Skin of body (tissue), 2 donors: ENCODE measurements around the gene ABCC1. TPM values are rescaled to one million over a fixed set of nuclear protein-coding genes. Genes with fewer than 3 reads are reported as not detected.

Experiments
- DNase-seq: peaks from one replicate; lab custom pipeline; 2025; lab: John Stamatoyannopoulos, UW
- total RNA-seq: library from RNA; depleted of rRNA; stranded (reverse); fragments of >200 nt; gene quantifications from one replicate; pipeline ENCODE4 v1.2.3, GENCODE V29; 2014

ABCC1 gene
- total RNA-seq, 1 donor from 2014 or later = 20.4 TPM

DNA sequence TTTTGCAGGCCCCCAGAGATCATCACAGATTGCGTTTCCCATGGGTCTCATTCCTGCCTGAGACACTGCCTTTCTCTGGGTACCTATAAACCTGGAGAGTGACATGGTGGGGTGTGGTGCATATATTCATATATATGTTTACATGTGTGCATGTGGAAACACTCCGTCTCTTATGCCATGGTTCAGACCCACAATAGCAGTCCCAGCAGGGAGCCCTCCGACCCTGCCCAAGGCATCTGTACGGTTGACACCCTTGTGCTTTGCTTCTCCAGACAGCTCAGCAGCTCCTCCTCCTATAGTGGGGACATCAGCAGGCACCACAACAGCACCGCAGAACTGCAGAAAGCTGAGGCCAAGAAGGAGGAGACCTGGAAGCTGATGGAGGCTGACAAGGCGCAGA is 157.1 kb downstream of the ABCC1 start:
- no peak for DNase-seq

DNA sequence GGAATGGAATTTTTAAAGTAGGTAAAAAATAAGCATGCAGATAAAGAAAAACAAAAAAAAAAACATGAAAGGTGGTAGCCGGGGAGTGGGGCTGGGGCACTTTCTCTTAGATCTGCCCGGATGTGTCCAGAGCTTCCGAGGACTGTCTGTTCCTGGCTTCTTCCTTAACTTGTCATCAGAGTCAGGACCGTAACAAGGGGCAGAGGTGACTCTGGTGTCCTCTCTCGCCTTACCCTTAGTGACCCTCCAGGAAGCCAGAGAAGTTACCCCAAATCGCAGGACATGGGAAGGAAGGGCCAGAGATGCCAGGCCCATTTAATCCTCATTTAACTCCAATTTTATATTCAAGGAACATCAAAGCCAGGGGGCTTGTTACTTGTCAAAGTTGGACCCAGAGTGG is 158.4 kb downstream of the ABCC1 start:
- DNase-seq = no peak

DNA sequence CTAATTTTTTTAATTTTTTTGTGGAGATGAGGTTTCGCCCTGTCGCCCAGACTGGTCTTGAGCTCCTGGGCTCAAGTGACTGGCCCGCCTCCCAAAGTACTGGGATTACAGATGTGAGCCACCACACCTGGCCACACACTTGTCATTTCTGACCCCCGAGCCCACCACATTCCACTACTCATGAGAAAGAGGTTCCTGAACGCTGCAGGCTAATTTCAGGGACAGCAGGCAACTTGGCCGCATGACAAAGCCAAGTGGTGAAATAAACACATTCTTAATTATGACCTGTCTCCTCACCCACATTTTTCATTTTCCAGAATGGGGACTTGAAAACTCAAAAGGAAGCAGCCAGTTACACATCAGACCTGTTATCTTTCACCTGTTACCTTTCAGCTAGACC is 159.3 kb downstream of the ABCC1 start:
- no peak for DNase-seq

DNA sequence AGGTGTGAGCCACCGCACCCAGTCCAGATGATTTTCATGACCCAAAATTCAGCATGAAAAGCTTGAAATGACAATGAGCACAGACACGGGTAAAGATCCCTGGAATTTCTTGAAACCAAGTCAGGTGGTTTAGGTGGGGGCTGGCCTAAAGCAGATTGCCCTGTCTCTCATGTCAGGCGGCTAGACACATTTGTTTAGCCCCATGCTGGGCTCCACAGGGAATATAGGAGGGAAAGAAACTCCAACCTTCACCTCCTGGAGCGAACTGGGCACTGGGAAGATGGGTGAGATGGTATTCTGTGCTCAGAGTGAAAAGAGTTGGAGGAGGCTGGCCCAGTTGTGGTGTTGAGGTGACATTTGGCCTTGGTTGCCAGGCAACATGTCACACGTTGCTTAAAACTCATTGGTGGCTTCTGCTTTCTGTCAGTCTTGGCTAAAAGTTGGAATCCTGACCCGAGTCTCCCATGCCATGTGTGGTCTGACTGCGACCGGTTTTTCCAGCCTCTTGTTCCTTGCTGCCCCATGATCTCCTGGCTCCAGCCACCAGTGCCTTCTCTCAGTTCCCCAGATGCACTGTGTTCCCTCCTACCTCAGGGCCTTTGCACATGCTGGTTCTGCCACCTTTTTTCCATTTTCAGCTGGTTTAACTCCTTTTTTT is 160.2 kb downstream of the ABCC1 start:
- DNase-seq = no peak

DNA sequence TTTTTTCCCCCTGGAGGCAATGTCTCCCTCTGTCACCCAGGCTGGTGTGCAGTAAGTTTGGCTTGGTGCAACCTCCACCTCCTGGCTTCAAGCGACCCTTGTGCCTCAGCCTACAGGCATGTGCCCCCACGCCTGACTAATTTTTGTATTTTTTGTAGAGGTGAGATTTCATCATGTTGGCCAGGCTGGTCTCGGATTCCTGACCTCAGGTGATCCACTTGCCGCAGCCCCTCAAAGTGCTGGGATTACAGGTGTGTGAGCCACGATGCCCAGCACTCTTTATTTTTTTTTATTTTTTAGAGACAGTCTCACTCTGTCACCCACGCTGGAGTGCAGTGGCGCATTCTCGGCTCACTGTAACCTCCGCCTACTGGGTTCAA is 160.7 kb downstream of the ABCC1 start:
- DNase-seq = no peak

DNA sequence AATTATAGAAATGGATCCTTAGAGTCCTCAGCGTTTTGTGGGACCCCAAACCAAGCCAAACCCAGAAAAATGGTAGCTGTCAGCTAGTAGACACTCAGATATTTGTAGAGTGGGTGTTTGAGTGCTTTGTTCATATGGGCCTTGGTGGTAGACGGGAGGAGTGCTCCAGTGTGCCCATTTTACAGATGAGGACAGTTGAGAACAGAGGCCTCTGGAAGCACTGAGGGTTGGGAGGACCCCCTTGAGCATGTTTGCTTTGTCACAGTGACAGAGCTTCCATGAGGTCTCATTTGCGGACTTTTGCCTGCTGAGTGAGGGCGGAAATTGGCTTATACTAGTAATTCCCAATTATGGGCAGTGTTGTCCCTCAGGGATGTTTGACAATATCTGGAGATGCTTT is 162.2 kb downstream of the ABCC1 start:
- no peak for DNase-seq

DNA sequence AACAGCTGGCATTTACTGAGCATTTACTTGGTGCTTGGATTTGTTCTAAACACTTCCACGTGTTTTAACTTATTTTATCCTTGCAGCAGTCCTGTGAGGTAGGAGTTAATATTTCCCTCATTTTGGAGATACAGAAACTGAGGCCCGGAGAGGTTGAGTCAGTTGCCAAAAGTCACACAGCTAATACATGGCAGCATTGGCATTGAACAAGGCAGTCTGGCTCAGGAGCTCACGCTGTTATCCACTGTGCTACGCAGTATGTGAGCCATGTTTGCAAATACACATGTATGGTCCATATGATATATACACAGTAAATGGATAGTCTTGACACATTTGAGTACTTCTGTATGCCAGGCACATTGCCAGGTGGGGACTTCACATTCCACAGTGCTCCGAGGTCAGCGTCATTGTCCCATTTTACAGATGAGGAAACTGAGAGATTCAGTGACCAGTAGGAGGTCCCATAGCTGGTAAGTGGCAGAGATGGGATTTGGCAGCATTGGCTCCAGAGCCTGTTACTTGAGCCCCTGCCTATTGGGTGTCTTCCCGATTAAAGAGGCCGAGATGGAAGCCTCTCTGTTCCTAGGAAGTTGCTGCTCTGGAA is 163.1 kb downstream of the ABCC1 start:
- no peak for DNase-seq

DNA sequence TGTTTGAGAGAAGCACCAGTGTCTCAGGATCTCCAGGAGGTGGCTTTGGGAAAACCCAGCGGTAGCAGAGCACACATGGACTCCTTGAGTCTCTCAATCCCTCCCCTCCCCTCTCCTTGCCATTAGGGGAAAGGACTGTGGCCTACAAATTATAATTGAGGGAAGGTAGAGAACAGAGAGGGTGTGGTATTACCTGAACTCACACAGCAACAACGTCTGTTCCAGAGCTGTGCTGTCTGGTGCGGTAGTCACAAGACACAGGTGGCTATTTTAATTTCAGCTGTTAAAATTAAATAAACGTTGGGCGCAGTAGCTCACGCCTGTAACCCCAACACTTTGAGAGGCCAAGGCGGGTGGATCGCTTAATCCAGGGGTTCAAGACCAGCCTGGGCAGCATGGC is 163.7 kb downstream of the ABCC1 start:
- no peak for DNase-seq

DNA sequence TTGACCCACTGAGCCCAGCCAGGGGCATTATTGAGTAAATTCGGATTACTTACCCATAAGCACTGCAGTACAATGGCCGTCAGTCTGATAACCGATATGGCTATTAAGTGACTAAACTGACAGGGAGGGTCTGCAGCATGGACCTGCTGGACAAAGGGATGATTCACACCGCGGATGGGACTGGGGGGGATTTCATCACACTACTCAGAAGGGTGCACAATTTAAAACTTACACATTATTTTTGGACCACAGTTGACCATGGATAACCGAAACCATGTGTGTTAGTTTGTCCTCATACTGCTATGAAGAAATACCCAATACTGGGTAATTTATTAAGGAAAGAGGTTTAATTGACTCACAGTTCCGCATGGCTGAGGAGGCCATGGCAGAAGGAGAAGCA is 167.4 kb downstream of the ABCC1 start:
- no peak for DNase-seq

DNA sequence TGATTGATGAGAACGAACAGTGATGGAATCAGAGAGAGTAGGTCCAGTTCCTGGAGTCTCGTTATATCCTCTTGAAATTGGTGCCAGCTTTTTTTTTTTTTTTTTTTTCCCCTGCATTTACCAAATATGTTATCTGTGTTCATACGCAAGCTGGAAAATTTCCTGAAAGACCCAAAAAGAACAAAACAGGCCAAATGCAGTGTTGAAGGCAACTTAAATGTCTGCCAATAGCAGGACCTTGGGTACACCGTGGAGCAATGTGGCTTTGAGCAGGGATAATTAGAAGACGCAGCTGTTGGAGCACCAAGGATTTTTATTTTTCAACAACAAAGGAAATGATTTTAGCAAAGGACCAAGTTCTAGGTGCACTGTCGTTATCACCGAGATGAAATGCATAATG is 168.9 kb downstream of the ABCC1 start:
- DNase-seq = no peak

DNA sequence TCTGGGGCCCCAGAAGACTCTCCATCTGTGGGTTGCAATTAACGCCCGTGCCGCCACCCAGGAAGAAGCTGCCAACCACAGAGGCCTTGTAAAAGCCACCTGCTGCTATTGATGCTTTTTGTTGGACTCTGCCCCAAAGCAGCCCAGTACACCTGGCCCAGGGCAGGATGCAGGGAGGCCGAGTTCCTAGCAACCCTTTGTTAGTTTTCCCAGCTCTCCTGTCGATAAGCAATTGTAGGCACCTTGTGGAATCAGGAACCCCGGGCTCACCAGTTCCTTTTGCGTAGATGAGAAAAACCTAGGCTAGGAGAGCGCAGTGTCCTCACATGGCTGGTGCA is 170.6 kb downstream of the ABCC1 start:
- no peak for DNase-seq

DNA sequence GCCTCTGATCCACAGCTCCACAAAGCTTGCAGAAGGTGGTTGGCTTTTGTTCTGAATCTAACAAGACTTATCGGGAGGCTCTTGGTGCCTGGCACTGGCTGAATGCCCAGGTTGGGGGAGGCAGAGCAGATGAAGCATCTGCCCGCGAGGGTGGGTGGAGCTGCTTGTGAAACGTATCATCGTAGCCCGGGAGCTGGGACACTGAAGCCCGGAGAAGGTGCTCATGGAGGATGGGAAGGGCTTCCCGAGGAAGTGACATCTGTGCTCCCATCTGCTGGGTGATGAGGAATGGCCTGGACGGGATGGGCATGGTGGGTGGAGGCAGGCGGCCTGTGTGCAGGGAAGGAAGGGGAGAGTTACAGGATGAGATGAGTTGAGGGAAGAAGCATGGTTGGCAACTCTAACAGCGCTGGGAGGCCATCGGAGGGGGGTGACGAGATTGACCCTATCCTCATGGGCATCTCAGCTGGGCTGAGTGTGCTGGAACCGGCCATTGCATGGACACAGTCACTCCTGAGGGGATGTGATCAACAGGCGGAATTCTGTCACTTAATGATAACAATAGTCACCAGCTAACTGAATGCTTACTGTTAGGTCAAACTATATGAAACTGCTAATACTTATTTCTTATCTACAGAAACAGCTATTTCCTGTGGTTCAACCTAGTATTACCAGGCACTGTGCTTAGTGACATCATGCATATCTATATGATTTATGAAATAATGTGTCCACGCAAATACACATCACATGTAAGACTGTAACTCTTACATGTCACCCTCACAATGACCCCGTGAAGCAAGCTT is 171.2 kb downstream of the ABCC1 start:
- DNase-seq = no peak

DNA sequence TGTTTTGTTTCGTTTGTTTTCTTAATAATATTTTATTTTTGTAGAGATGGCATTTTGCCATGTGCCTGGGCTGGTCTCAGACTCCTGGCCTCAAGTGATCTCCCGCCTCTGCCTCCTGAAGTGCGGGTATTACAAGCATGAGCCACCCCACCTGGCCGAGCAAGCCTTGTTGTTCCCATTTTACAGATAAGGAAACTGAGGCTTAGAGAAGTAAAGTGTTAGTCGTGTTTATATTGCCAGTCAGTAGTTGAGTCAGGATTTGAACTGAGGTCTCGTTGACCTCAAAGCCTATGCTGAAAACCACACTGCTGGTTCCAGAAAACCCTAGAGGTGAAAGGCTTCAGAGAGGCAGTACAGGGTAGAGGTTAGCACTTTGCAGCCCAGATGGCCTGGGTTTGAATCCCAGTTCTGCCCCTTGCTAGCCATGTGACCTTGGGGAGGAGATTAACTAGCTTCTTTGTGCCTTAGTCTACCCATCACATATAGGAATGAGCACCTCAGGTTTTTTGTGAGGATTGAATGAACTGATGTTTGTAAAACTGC is 171.8 kb downstream of the ABCC1 start:
- no peak for DNase-seq

DNA sequence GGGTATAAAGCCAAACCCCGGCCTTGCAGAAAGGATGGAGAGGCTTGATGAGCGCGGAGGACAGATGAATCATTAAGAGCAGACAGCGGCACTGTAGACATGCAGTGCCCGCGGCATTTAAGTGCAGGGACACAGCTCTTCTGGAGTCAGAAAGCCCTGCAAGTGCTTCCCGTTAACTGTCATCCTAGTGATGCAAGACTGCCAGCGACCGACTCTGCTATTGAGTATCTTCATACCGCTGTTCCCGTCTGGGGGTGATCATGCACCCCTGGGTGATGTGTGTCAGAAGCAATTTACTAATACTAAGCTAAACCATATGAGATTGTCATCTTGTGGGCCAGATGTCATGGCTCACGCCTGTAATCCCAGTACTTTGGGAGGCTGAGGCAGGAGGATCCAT is 172.8 kb downstream of the ABCC1 start:
- no peak for DNase-seq

DNA sequence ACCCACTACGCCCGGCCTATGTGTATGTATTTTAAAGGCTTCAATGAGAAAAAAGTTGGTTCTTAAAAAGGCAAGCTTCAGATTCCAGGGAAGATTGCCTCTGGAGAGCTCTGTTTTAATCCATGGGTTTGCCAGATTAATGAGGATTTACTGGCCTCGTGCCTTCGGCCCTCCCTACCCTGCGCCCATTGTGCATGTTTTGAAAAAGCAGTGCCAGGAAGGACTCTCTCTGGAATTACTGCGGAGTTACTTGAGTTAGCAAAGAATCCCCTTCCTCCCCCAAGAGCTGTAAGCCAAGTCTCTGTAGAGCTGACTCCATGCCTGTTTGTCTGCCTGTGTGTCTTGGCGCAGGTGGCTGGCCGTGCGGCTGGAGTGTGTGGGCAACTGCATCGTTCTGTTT is 175.0 kb downstream of the ABCC1 start:
- no peak for DNase-seq

DNA sequence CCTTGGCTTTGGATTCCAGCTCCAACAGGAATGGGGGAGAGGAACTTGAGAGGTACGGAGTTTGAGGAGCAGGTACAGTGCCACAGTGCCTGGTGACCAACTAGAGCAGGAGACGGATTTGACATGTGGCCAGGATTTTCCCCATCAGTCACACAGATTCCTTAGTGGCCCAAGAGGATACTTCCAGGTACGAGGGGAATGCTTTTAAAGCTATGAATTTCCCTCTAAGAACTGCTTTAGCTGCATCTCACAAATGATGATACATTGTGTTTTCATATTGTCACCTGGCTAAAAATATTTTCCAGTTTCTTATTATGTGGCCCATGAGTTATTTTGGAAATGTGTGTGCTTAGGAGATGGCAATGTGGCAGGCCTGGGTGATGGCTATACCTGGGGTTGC is 175.6 kb downstream of the ABCC1 start:
- DNase-seq = no peak

DNA sequence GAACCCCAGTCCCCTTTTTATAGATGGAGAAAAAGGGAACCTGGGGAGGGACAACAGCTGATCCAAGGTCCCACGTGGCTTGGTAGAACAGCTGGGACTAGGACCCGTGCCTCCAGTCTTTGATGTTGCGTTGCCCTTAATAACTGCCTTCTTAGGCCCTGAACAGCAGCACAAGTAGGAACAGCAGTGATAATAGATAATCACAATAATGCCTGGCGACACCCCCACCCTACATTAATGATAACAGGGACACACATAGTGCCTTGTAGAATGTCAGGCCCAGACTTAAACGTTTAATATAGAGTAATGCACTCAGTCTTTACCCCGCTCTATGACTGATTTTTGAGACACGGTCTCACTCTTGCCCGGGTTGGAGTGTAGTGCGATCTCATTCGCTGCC is 177.5 kb downstream of the ABCC1 start:
- DNase-seq = no peak

DNA sequence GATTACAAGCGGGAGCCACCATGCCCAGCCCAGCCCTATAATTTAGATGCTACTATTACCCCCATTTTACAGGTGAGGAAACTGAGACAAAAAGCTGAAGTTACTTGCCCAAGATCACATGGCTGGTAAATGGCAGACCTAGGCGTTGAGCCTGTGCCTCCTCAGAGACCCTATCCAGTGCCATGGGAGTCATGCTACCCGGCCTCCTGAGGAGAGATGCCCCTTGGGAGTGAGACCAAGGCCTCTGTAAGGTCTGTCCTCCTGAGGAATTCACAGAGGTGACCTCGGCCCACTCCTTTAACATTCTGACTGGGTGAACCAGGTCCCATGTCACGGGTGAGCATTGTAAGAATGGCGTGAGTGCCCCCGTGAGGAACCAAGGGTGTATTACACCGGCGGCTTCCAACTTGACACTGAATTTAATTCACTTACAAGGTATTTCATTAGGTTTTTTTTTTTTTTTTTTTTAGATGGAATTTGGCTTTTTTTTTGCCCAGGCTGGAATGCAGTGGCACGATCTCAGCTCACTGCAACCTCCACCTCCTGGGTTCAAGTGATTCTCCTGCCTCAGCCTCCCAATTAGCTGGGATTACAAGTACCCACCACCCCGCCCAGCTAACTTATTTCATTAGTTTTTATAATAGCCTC is 178.2 kb downstream of the ABCC1 start:
- peak; percentile 31 for DNase-seq

DNA sequence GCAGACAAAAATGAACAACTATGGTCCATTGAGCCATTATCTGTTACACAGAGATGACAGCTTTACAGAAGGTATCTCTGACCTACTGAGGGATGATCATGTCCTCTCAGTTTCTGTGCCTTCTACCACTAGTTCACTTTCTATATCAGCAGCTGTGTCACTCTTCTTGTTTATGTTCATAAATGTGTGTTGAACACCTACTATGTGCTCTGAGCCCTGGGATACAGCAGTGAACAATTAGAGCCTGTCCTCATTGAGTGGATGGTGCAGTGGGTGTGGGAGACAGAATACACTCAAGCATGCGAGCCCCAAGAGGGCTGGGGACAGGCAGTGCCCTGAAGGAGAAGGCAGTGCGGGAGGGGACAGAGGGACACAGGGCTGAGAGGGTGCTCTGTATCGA is 181.8 kb downstream of the ABCC1 start:
- no peak for DNase-seq

DNA sequence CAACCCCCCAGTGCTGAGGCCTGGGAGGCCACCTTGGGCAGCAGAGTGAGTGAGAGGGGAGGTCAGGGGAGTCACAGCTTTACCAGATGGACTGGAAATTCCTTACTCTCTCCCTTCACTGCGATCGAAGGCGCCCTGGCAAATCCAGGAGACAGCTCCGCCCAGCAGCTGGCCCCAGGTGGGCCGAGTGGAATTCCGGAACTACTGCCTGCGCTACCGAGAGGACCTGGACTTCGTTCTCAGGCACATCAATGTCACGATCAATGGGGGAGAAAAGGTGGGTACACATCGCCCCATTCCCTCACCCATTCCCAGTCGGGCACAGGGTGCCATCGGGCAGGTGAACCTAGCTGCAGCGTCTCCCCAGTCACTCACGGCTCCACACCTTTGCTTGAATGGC is 182.2 kb downstream of the ABCC1 start:
- DNase-seq = no peak

DNA sequence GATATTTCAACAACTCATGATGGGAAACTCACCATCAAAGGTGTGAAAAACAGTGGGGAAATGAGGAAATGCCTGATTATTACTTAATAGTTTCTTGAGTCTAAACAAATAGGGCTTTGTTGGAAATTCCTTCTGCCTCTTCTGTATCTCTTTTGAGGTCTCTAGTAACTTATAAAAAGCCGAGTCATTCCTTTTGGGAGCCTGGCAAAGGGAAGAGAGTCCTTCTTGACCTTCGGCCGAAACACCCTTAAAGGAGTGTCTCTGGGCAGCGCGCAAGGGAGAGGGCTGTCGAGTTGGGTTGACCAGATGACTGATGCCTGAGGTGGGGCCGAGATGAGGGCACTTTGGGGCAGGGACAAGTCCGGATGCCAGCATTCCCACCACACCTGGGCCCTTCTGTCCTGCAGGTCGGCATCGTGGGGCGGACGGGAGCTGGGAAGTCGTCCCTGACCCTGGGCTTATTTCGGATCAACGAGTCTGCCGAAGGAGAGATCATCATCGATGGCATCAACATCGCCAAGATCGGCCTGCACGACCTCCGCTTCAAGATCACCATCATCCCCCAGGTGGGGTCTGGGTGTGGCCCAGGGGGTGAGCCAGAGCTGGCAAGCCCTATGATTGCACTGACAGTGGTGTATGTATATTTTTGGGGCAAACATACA is 184.7 kb downstream of the ABCC1 start:
- DNase-seq = no peak

DNA sequence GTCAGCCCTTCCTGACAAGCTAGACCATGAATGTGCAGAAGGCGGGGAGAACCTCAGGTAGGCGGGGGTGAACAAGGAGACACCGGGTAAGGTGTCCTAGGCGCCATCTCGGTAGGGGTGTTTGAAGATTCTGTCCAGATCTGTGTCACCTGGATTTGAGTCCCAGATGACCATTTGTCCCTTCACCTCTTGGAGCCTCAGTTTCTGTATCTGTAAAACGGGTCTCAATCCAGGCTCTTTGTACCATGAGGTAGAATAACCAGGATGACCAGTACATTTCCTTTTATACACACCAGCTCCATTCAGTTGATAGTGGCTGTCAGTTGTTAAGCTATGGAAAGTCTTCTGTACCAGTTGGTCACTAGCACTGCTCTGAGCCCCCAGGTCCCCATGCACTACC is 187.2 kb downstream of the ABCC1 start:
- DNase-seq = no peak
